Gastrocnemius medialis (tissue), 4 donors: ENCODE results near the gene TEAD2.

Source experiments
- CTCF ChIP-seq, 5 experiments: fragments of 450-650 bp in 3 of 5; fragments of 200-600 bp in 2 of 5; sonication (generic) in 2 of 5; IDR thresholded peaks in 4 of 5; conservative IDR thresholded peaks in 1 of 5; 1 replicate in 4 of 5; 2 replicates in 1 of 5; pipeline ENCODE4 v1.5.1; 2016 to 2019; ENCODE audit warnings: antibody characterized with exemption in 5 of 5, mild to moderate bottlenecking in 3 of 5, moderate library complexity in 3 of 5
- POLR2A ChIP-seq, 2 donors: fragments of 450-650 bp; IDR thresholded peaks; one replicate each; pipeline ENCODE4 v1.6.1; 2017; ENCODE audit warnings: antibody characterized with exemption in 2 of 2, mild to moderate bottlenecking in 2 of 2, moderate library complexity in 2 of 2

GRCh38 chr19:49362048-49362928 lies at the start of gene TEAD2:
- no peak for TF ChIP-seq CTCF (IDR thresholded peaks at IDR 0.05 in 4 of 5, conservative IDR thresholded peaks at IDR 0.05 in 1 of 5)
- peak in 1 of 2 donors; percentile 26 for TF ChIP-seq POLR2A (IDR thresholded peaks at IDR 0.05)
